HG03457 (cell line): ENCODE results near the gene ACVR1B.

Experiments
- ATAC-seq: cut with Tn5 transposase; IDR thresholded peaks from one replicate; pipeline ENCODE4 v1.9.1; 2021; ENCODE audit warnings: moderate number of reproducible peaks; ENCODE audit not compliant: unreplicated experiment

The ACVR1B gene

GRCh38 chr12:51917041-51917590 lies 34.4 kb upstream of the ACVR1B start:
- ATAC-seq: no peak

DNA sequence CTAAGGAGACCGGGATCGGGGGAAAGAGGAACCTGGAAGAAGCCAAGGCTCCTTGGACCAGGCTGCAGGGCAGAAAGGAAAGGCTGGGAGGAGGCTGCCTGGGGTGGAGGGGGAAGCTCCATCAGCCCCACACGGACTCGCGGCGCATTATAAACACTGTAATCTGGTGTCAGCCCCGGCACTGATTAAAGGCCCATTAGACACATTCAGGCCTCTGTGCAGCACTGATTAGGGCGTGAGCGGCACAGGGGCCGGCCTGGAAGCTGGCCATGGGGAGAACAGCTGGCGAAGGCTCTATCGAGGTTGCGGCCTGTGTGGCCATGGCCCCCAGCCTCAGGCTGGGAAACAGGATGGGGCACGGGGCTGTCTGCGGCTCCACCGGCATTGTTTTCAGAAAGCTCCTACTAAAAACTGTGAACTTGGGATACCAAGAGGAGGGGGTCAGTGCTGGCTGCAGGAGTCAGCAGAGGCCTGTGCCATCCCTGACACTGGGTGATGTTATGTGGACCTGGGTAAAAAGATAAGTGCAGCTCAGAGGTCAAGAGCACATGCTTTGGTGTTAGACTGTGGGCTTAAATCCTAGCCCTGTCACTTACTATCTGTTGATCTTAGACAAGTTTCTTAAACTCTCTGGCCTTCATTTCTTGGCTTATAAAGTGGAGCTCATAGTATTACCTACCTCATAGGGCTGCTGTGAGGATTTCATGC lies 33.6 kb upstream of the ACVR1B start:
- ATAC-seq: no peak

GRCh38 chr12:51920046-51920445 lies 31.5 kb upstream of the ACVR1B start:
- ATAC-seq: no peak

DNA sequence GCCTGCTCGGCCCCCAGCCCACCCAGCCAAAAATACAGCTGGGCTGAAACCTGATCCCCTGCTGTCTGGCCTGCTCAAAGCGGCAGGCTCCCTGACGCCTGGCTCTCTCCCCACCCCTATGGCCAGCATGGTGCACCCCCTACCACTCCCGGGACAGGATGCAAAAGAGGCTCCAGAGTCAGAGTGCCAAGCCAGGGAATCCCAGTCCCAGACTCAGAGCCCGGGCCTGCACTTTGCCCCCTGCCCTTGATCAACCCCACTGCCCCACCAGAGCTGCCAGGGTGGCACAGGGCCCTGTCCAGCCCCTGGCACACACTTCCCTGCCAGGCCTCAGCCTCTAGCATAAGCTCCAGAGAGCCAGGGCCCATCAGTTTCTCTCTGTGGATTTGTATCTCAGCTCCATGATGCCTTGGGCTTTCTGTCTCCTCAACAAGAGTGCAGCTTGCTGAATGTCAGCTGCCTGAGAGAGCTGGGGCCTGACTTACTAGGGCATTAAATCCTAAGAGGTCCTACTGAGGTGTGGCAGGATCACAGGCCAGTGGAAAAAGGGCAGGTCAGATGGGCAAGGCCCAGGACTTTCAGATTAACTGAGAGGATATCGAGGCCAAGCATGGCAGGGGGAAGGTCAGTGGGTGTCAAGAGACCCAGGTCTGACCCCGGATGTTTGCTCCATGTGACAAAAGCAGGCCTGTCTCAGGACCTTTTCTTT lies 30.3 kb upstream of the ACVR1B start:
- no peak for ATAC-seq

- ATAC-seq: no peak
Observed at GRCh38 chr12:51922146-51922545, 29.4 kb upstream of the ACVR1B start.

GRCh38 chr12:51922762-51923505 lies 28.6 kb upstream of the ACVR1B start:
- ATAC-seq: no peak

DNA sequence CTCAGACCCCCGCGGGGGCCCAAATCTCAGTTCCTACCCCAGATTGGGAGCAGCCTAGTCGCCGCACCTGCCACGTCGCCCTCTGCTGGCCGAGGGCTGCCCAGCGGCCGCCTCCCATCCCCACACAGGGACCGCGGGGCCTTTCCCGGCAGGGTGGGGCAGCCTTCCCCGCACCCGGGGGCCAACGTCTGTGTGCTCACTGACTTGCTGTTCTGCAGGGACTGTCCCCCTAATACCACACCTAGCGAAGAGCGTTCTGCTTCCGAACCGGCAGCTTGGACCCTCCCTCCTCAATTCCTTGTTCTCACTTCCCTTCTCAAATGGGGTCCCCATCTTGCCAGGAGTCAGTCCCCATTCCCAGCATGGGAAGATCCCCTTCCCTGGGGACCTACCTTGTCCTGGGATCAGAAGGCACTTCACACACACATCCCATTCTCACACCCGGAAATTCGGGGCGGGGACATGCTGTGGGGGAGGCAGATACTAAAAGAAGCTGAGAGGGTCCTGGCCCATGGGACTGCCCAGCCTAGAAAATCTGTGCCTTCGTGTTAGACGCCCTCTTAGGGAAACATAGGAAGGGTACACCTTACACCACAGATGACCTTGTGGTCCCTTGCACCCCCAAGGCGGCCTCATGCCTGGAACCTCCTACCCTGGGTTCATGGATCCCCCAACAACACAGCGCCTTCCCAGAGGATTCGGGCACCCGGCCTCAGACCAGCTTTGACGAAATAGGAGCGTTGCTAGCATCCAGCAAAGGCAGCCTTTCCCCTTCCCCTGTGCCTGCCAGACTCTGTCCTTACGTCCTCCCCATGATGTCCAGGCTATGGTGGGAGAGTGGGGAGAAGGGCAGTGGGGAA lies 27.8 kb upstream of the ACVR1B start:
- no peak for ATAC-seq

- no peak for ATAC-seq
Observed at GRCh38 chr12:51924551-51925319, 26.8 kb upstream of the ACVR1B start.

- ATAC-seq: no peak
Observed at GRCh38 chr12:51925346-51926063, 26.0 kb upstream of the ACVR1B start.

GRCh38 chr12:51926064-51926632 lies 25.4 kb upstream of the ACVR1B start:
- ATAC-seq: no peak

DNA sequence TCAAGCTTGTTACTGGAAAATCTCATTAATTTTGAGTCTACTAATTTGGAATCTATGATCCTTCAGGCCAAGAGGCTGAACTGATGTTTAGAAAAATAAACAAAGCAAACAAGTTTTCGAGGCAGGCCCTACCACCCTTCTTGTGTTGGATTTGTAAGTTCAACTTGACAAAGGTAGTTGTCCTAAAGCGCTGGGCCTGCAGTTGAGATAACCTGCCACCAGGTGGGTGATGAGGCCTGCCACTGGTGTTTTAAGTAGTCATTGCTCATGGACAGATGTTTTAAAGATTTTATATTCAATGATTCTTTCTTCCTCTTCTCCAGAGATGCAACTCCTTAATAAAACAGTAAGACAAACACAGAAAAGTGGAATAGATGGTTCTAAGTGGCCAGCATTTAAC lies 24.8 kb upstream of the ACVR1B start:
- ATAC-seq: no peak

DNA sequence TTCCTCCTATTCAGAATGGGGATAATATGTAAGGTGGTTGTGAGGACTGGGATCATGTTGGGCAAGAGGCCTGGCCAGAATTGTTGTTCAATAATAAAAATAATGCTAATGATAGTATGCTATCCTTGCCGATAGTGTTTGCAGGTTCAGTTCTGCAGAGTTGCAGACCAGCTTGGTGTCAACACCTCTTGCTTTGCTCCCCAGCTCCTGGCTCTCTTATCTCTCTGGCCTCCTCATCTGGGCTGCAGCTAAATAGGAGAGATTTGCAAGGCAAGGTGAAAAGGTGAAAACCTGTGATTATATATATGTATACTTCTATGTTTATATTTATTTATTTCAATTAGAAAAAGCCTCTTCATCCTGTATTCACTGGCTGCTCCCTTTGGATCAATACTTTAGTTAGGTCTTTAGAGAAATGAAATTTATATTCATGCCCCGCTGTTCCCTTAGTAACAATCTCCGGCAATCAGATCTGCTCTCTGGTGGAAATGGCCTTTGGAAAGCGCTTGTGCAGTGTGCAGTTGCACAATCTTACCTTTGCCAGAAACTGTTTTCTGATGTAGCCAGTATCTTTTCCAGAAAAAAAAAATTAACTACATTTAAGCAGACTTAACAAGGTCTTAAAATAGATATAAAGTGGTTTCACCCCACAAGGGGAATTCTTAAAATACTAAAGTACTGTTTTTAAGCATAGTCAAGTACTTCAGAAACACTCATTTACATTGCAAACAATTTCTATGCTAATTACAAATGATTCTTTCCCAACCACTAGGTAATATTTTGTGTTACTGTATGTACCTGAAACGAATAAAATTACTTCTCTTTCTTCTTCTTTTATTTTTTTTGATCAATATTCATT lies 19.1 kb upstream of the ACVR1B start:
- no peak for ATAC-seq

DNA sequence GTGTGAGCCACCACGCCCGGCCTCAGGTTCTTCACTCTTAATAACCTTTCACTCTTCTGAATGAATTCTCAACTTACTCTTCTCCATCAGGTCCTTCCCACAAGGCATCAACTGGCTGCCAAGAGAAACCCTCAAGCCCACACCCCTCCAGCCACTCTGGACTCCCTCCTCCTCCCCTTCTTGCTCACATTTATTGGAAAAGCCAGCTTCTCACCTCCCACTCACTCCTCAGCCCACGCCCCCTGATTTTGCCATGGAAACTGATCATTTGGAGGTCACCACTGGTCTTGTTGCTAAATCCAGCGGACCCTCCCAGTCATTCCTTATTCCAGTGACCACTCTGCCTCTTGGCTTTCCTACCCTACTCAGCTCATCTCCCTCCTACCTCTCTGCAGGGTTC lies 17.4 kb upstream of the ACVR1B start:
- no peak for ATAC-seq

DNA sequence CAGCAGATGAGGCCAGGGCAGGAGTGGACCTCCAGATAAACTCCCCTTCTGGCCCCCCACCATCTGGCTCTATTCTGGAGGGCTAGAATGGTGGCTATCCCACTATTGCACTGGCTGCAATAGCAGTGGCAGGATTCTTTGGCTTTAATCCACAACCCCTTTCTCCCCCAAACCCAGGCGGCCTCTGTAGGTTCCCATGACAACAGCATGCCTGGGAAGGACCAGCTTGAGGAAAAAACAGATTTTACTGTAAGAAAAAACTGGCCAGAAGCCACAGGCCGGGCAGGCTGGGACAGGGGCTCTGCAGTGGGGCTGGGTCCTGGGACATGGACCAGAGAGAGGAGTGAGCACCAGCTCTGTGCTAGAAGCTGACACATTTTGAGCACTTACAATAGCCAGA lies 13.6 kb upstream of the ACVR1B start:
- no peak for ATAC-seq

- no peak for ATAC-seq
Observed at GRCh38 chr12:51938726-51939125, 12.8 kb upstream of the ACVR1B start.

GRCh38 chr12:51941011-51941581 lies 10.4 kb upstream of the ACVR1B start:
- no peak for ATAC-seq

- ATAC-seq: no peak
Observed at GRCh38 chr12:51941604-51942003, 9.9 kb upstream of the ACVR1B start.

DNA sequence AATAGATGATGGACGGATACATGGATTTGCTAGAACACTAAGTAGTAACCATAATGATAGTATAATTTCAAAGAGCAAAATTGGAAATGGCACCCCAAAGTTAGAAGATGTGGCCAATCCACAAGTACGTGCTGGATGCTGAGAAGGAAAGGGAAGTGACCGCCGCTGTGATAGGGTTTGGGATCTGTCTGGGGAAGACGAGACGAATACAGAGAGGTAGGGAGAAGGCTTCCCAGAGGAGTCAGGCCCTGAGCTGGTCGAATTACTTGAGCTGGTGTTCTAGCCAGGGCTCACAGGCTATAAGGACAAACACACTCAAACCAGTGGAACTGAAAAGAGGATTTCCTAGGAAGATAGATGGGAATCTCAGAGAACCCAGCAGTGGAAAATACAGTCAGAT lies 9.4 kb upstream of the ACVR1B start:
- ATAC-seq: no peak
